ENCODE measurements around the gene RASGRP1.

DNA sequence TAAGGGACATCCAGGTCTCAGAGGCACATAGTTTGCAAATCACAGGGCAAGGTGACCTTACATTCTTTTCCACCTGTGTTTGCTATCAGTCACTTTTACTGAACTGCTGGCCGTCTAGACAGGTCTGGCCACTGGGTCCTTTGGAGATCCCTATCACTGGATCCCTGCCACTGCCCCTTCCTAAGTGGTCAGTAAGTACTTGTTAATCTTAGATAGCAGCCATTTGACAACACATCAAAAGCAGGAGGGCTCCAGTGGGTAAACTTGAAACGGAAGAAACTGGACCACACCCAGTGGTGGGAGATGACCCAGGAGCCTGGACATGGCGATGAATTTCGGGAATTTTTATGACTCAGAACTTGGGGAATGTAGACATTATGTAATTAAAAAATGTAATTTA is 28.9 kb upstream of the RASGRP1 start:
- TF ChIP-seq CTCF (IDR thresholded peaks at IDR 0.05; ENCODE audit: insufficient read depth, low read length), result no peak
- TF ChIP-seq GABPA (IDR thresholded peaks at IDR 0.05; ENCODE audit: low read depth), result no peak
- TF ChIP-seq REST (IDR thresholded peaks at IDR 0.05; ENCODE audit: insufficient replicate concordance, low read depth), result no peak
- no peak for TF ChIP-seq POLR2AphosphoS5 (IDR thresholded peaks at IDR 0.05; ENCODE audit: low read depth)

All from HL-60 (cell line).